Spleen (tissue), 11 donors: Measurements from ENCODE around the gene NPLOC4. TPM values are rescaled to one million over a fixed set of nuclear protein-coding genes. Genes with fewer than 3 reads are reported as not detected.

ENCODE experiments used
- DNase-seq: peaks from one replicate; pipeline ENCODE4 v3.0.0-alpha.2; 2020
- H3K27ac ChIP-seq, 8 donors: fragments of 200-600 bp; sonication (generic) in 7 of 8; 1 replicate in 4 of 8; 2 replicates in 4 of 8; pipeline versions ENCODE4 v1.5.0 to v1.8.0; 2016 to 2021; ENCODE audit warnings: inconsistent platforms in 4 of 8, mild to moderate bottlenecking in 4 of 8, moderate library complexity in 1 of 8
- H3K27me3 ChIP-seq, 7 donors: fragments of 200-600 bp; sonication (generic) in 6 of 7; replicated peaks in 1 of 7; 1 replicate in 4 of 7; 2 replicates in 3 of 7; pipeline versions ENCODE4 v1.5.0 to v1.8.0; 2016 to 2021; ENCODE audit warnings: inconsistent platforms in 3 of 7, mild to moderate bottlenecking in 1 of 7
- H3K36me3 ChIP-seq, 6 donors: fragments of 200-600 bp; sonication (generic) in 5 of 6; 1 replicate in 4 of 6; 2 replicates in 2 of 6; pipeline versions ENCODE4 v1.5.0 to v1.8.0; 2016 to 2021; ENCODE audit warnings: inconsistent platforms in 2 of 6
- H3K4me1 ChIP-seq, 6 donors: fragments of 200-600 bp; sonication (generic) in 5 of 6; 1 replicate in 3 of 6; 2 replicates in 3 of 6; pipeline versions ENCODE4 v1.5.0 to v1.8.0; 2016 to 2021; ENCODE audit warnings: inconsistent platforms in 3 of 6
- H3K4me3 ChIP-seq, 8 donors: fragments of 200-600 bp; sonication (generic) in 7 of 8; 1 replicate in 4 of 8; 2 replicates in 4 of 8; pipeline versions ENCODE4 v1.5.0 to v1.8.0; 2016 to 2021; ENCODE audit warnings: inconsistent platforms in 4 of 8, mild to moderate bottlenecking in 4 of 8, moderate library complexity in 2 of 8
- H3K9me3 ChIP-seq, 8 donors: fragments of 200-600 bp; sonication (generic) in 7 of 8; 1 replicate in 4 of 8; 2 replicates in 4 of 8; pipeline versions ENCODE4 v1.5.0 to v1.8.0; 2016 to 2021; ENCODE audit warnings: inconsistent platforms in 4 of 8
- CTCF ChIP-seq, 11 experiments: fragments of 200-600 bp in 7 of 11; fragments of 450-650 bp in 4 of 11; sonication (generic) in 4 of 11; IDR thresholded peaks in 8 of 11; conservative IDR thresholded peaks in 3 of 11; 1 replicate in 7 of 11; 2 replicates in 4 of 11; pipeline versions ENCODE4 v1.4.0 to v1.8.0; 2016 to 2021; ENCODE audit warnings: antibody characterized with exemption in 11 of 11, inconsistent platforms in 4 of 11, mild to moderate bottlenecking in 1 of 11
- POLR2A ChIP-seq, 3 donors: fragments of 450-650 bp; IDR thresholded peaks; one replicate each; pipeline ENCODE4 v1.5.1; 2017; ENCODE audit warnings: antibody characterized with exemption in 3 of 3, mild to moderate bottlenecking in 1 of 3
- POLR2AphosphoS5 ChIP-seq, 3 donors: sonication (generic); formaldehyde crosslinking; IDR thresholded peaks; one replicate each; pipeline ENCODE4 v1.5.1; 2017; ENCODE audit warnings: antibody characterized with exemption in 3 of 3
- WGBS, 5 donors: extraction: QIAGEN DNeasy Blood & Tissue Kit in 3 of 5; methylation state at CpG; one replicate each; pipeline versions ENCODE4 v1.1.5 to v1.1.7; 2013 to 2018; 5-methylcytosine and 5-hydroxymethylcytosine counted together
- intact Hi-C: fragments of 100-400 bp; cut with DNase I; formaldehyde crosslinking; loops from one replicate; pipeline ENCODE4 v1.15.0; 2023; ENCODE audit warnings: low total_unique reads
- polyA plus RNA-seq, 3 donors: library from polyadenylated mRNA; stranded (reverse); fragments of 200-250 nt; gene quantifications; one replicate each; pipeline ENCODE4 v1.2.1, GENCODE V29; 2013
- total RNA-seq, 7 donors: library from RNA; depleted of rRNA in 3 of 7; stranded (reverse); fragments of >200 nt in 3 of 7; fragmentation: NEBNext Ultra II Directional in 4 of 7; extraction: Animal tissue kit (Norgen Biotek cat#: 25700) in 4 of 7; gene quantifications; one replicate each; pipeline versions ENCODE4 v1.1.0 to v1.2.1, GENCODE V29; 2016 to 2021
- donor health status: healthy with polysubstance abuse.
- donor health status: DM: no; HTN: no; CAD: no; lungs with moderate emphysema.
- donor health status: DM: no; HTN: no; CAD: no.
- donor health status: Bipolar disorder and iron deficiency.
- donor health status: healthy.
- donor health status: DM: no; HTN: no; CAD: no.
- donor health status: DM: yes; HTN: yes; CAD: no.

Gene NPLOC4
- total and polyA plus RNA-seq, 10 donors = 19.3 to 130 (median 81.3) TPM

- Histone ChIP-seq H3K36me3 (peaks cover 0 to 60% (median 32%) of the 10 kb centered on the region in 6 donors), H3K9me3 (no peaks in the 10 kb centered on the region), H3K4me3 (peak overlapping the region; percentile 89 to 100 (median 98)), H3K27ac (peak overlapping the region in 6 of 8 donors; percentile 77 to 95 (median 90)), H3K4me1 (peaks cover 19 to 58% (median 39%) of the 10 kb centered on the region in 6 donors), H3K27me3 (no peaks in the 10 kb centered on the region)
- intact Hi-C loops = no loop called here
- TF ChIP-seq POLR2AphosphoS5 (IDR thresholded peaks at IDR 0.05) (no peak), POLR2A (IDR thresholded peaks at IDR 0.05) (no peak), CTCF (IDR thresholded peaks at IDR 0.05 in 8 of 11, conservative IDR thresholded peaks at IDR 0.05 in 3 of 11) (no peak)
- WGBS, 5 donors = 41 to 49% (median 44%) methylated on average over 19 of the region's 19 CpGs
- DNase-seq = no peak
Observed at GRCh38 chr17:81682565-81683207, 45.8 kb upstream of the NPLOC4 start.

- DNase-seq = no peak
- no peaks in the 10 kb centered on the region for H3K27me3 ChIP-seq
- H3K27ac ChIP-seq = no peak overlapping the region
- H3K36me3 ChIP-seq = peaks cover 0 to 50% (median 22%) of the 10 kb centered on the region in 6 donors
- H3K9me3 ChIP-seq = no peaks in the 10 kb centered on the region
- no peak overlapping the region for H3K4me3 ChIP-seq
- H3K4me1 ChIP-seq = peaks cover 19 to 50% (median 36%) of the 10 kb centered on the region in 6 donors
- TF ChIP-seq POLR2A (IDR thresholded peaks at IDR 0.05) = no peak
- TF ChIP-seq POLR2AphosphoS5 (IDR thresholded peaks at IDR 0.05) = no peak
- TF ChIP-seq CTCF (IDR thresholded peaks at IDR 0.05 in 8 of 11, conservative IDR thresholded peaks at IDR 0.05 in 3 of 11) = no peak
- intact Hi-C loops = no loop called here
- WGBS, 5 donors = 84 to 91% (median 89%) methylated on average over 16 to 17 of the region's 17 CpGs
Observed at GRCh38 chr17:81681672-81682071, 44.8 kb upstream of the NPLOC4 start.

GRCh38 chr17:81680150-81680549, 43.2 kb upstream of the NPLOC4 start:
- intact Hi-C loops = no loop called here
- Histone ChIP-seq H3K27me3 (no peaks in the 10 kb centered on the region), H3K4me3 (no peak overlapping the region), H3K9me3 (no peaks in the 10 kb centered on the region), H3K4me1 (peaks cover 14 to 50% (median 29%) of the 10 kb centered on the region in 6 donors), H3K36me3 (peaks cover 0 to 39% (median 13%) of the 10 kb centered on the region in 6 donors), H3K27ac (no peak overlapping the region)
- no peak for TF ChIP-seq POLR2AphosphoS5 (IDR thresholded peaks at IDR 0.05)
- TF ChIP-seq CTCF (IDR thresholded peaks at IDR 0.05 in 8 of 11, conservative IDR thresholded peaks at IDR 0.05 in 3 of 11) = no peak
- TF ChIP-seq POLR2A (IDR thresholded peaks at IDR 0.05) = no peak
- DNase-seq = no peak
- WGBS, 5 donors = 87 to 96% (median 91%) methylated on average over 11 of the region's 11 CpGs

- Histone ChIP-seq H3K36me3 (peaks cover 0 to 67% (median 41%) of the 10 kb centered on the region in 6 donors), H3K27ac (no peak overlapping the region), H3K4me3 (no peak overlapping the region), H3K9me3 (no peaks in the 10 kb centered on the region), H3K27me3 (no peaks in the 10 kb centered on the region), H3K4me1 (peaks cover 0 to 25% (median 8%) of the 10 kb centered on the region in 6 donors)
- 88 to 97% (median 93%) methylated on average over 12 to 17 of the region's 17 CpGs for WGBS, 5 donors
- TF ChIP-seq POLR2A (IDR thresholded peaks at IDR 0.05) = no peak
- TF ChIP-seq CTCF (IDR thresholded peaks at IDR 0.05 in 8 of 11, conservative IDR thresholded peaks at IDR 0.05 in 3 of 11) = no peak
- peak in 1 of 3 donors; percentile 52 for TF ChIP-seq POLR2AphosphoS5 (IDR thresholded peaks at IDR 0.05)
- no peak for DNase-seq
- intact Hi-C loops = no loop called here
Observed at GRCh38 chr17:81676906-81677305, 40.0 kb upstream of the NPLOC4 start.
